ENCODE measurements around the gene BCL7B. TPM values are rescaled to one million over a fixed set of nuclear protein-coding genes. Genes with fewer than 3 reads are reported as not detected.
A peak's percentile ranks its signal among the peaks of the same experiment; 100 is the strongest.
"Not testable (repeated sequence)": the region's sequence is repeated elsewhere in the genome, so short reads cannot be mapped to it uniquely, and the experiment has no call there.

The BCL7B gene
- total RNA-seq, 1 donor from 2014 or later: 52.8 TPM

GRCh38 chr7:73509463-73509862 is 48.0 kb downstream of the BCL7B start:
- H3K4me1 ChIP-seq: peaks cover 10% of the 10 kb centered on the region
- DNase-seq: peak; percentile 75
- intact Hi-C loops (cut with DNase I): no loop called here
- peak; percentile 90 to 92 for ATAC-seq
- H3K36me3 ChIP-seq: peaks cover 86% of the 10 kb centered on the region
- peak overlapping the region; percentile 38 for H3K27ac ChIP-seq
- no peaks in the 10 kb centered on the region for H3K27me3 ChIP-seq (ENCODE audit: low read depth)
- H3K9me3 ChIP-seq: no peaks in the 10 kb centered on the region
- TF ChIP-seq CTCF (IDR thresholded peaks at IDR 0.05): no peak
- no peak overlapping the region for H3K4me3 ChIP-seq

GRCh38 chr7:73507556-73507955 is 49.9 kb downstream of the BCL7B start:
- H3K9me3 ChIP-seq: no peaks in the 10 kb centered on the region
- no peak overlapping the region for H3K4me3 ChIP-seq
- intact Hi-C loops (cut with DNase I): no loop called here
- peaks cover 87% of the 10 kb centered on the region for H3K36me3 ChIP-seq
- H3K4me1 ChIP-seq: no peaks in the 10 kb centered on the region
- H3K27me3 ChIP-seq (ENCODE audit: low read depth): no peaks in the 10 kb centered on the region
- no peak for TF ChIP-seq CTCF (IDR thresholded peaks at IDR 0.05)
- ATAC-seq (no peak), DNase-seq (no peak)
- H3K27ac ChIP-seq: no peak overlapping the region

- Histone ChIP-seq H3K36me3 (peaks cover 99% of the 10 kb centered on the region), H3K4me3 (no peak overlapping the region), H3K9me3 (no peaks in the 10 kb centered on the region), H3K27me3 (ENCODE audit: low read depth) (no peaks in the 10 kb centered on the region), H3K4me1 (no peaks in the 10 kb centered on the region), H3K27ac (no peak overlapping the region)
- no peak for TF ChIP-seq CTCF (IDR thresholded peaks at IDR 0.05)
- DNase-seq (no peak), ATAC-seq (no peak)
- intact Hi-C loops (cut with DNase I): no loop called here
These were observed 52.6 kb downstream of the BCL7B start for GRCh38 chr7:73504920-73505319.

- no peak for DNase-seq
- intact Hi-C loops (cut with DNase I): no loop called here
- Histone ChIP-seq H3K4me1 (no peaks in the 10 kb centered on the region), H3K36me3 (peaks cover 99% of the 10 kb centered on the region), H3K9me3 (no peaks in the 10 kb centered on the region), H3K27me3 (ENCODE audit: low read depth) (no peaks in the 10 kb centered on the region), H3K27ac (no peak overlapping the region), H3K4me3 (no peak overlapping the region)
- TF ChIP-seq CTCF (IDR thresholded peaks at IDR 0.05): no peak
- ATAC-seq: no peak
These were observed 53.5 kb downstream of the BCL7B start for GRCh38 chr7:73504017-73504416.

- TF ChIP-seq CTCF (IDR thresholded peaks at IDR 0.05): no peak
- ATAC-seq: no peak
- no peak for DNase-seq
- intact Hi-C loops (cut with DNase I): no loop called here
- no peak overlapping the region for H3K27ac ChIP-seq
- H3K27me3 ChIP-seq (ENCODE audit: low read depth): no peaks in the 10 kb centered on the region
- H3K36me3 ChIP-seq: peaks cover 99% of the 10 kb centered on the region
- H3K4me3 ChIP-seq: no peak overlapping the region
- no peaks in the 10 kb centered on the region for H3K9me3 ChIP-seq
- no peaks in the 10 kb centered on the region for H3K4me1 ChIP-seq
These were observed 54.3 kb downstream of the BCL7B start for GRCh38 chr7:73503229-73503628.

GRCh38 chr7:73496626-73497025 is 60.9 kb downstream of the BCL7B start:
- ATAC-seq (no peak), DNase-seq (no peak)
- H3K27ac ChIP-seq: no peak overlapping the region
- no peaks in the 10 kb centered on the region for H3K9me3 ChIP-seq
- peaks cover 100% of the 10 kb centered on the region for H3K36me3 ChIP-seq
- intact Hi-C loops (cut with DNase I): no loop called here
- no peak for TF ChIP-seq CTCF (IDR thresholded peaks at IDR 0.05)
- H3K27me3 ChIP-seq (ENCODE audit: low read depth): no peaks in the 10 kb centered on the region
- no peaks in the 10 kb centered on the region for H3K4me1 ChIP-seq
- H3K4me3 ChIP-seq: no peak overlapping the region

- H3K4me1 ChIP-seq; H3K27me3 ChIP-seq (ENCODE audit: low read depth); H3K27ac ChIP-seq; DNase-seq; ATAC-seq; intact Hi-C loops (cut with DNase I); H3K9me3 ChIP-seq; H3K4me3 ChIP-seq: not testable (repeated sequence)
- H3K36me3 ChIP-seq: peaks cover 100% of the 10 kb centered on the region
These were observed 62.0 kb downstream of the BCL7B start for GRCh38 chr7:73495507-73495906.
